MV-4-11 (cell line): ENCODE measurements around the gene ZDHHC24.

Source experiments
- DNase-seq: peaks from one replicate; lab custom pipeline; 2025; lab: John Stamatoyannopoulos, UW

The ZDHHC24 gene

GRCh38 chr11:66566221-66566620, 20.4 kb upstream of the ZDHHC24 start:
- no peak for DNase-seq

GRCh38 chr11:66564984-66565383, 19.1 kb upstream of the ZDHHC24 start:
- DNase-seq, result no peak

GRCh38 chr11:66564538-66564937, 18.7 kb upstream of the ZDHHC24 start:
- no peak for DNase-seq

- DNase-seq, result no peak
Observed at GRCh38 chr11:66563832-66564231, 18.0 kb upstream of the ZDHHC24 start.

- DNase-seq, result no peak
Observed at GRCh38 chr11:66562907-66563583, 17.2 kb upstream of the ZDHHC24 start.

GRCh38 chr11:66562275-66562674, 16.4 kb upstream of the ZDHHC24 start:
- no peak for DNase-seq

- no peak for DNase-seq
Observed at GRCh38 chr11:66561975-66562248, 16.1 kb upstream of the ZDHHC24 start.

- no peak for DNase-seq
Observed at GRCh38 chr11:66561178-66561974, 15.5 kb upstream of the ZDHHC24 start.

GRCh38 chr11:66559866-66560676, 14.2 kb upstream of the ZDHHC24 start:
- no peak for DNase-seq

- DNase-seq, result no peak
Observed at GRCh38 chr11:66559142-66559865, 13.5 kb upstream of the ZDHHC24 start.

- DNase-seq, result no peak
Observed at GRCh38 chr11:66557733-66558326, 12.0 kb upstream of the ZDHHC24 start.

- DNase-seq, result no peak
Observed at GRCh38 chr11:66556086-66556485, 10.2 kb upstream of the ZDHHC24 start.

- no peak for DNase-seq
Observed at GRCh38 chr11:66555416-66555815, 9.6 kb upstream of the ZDHHC24 start.

- no peak for DNase-seq
Observed at GRCh38 chr11:66554602-66555001, 8.8 kb upstream of the ZDHHC24 start.

GRCh38 chr11:66550887-66551286, 5.0 kb upstream of the ZDHHC24 start:
- no peak for DNase-seq

- no peak for DNase-seq
Observed at GRCh38 chr11:66549696-66550095, 3.8 kb upstream of the ZDHHC24 start.

- no peak for DNase-seq
Observed at GRCh38 chr11:66548774-66549630, 3.2 kb upstream of the ZDHHC24 start.

- DNase-seq, result no peak
Observed at GRCh38 chr11:66548041-66548440, 2.2 kb upstream of the ZDHHC24 start.

GRCh38 chr11:66547662-66548009, 1.8 kb upstream of the ZDHHC24 start:
- DNase-seq, result no peak

- DNase-seq, result no peak
Observed at GRCh38 chr11:66546966-66547661, 1.3 kb upstream of the ZDHHC24 start.
